Muscle layer of duodenum (tissue), 2 donors: ENCODE results near the gene POPDC2.
"Not testable (repeated sequence)": the region's sequence is repeated elsewhere in the genome, so short reads cannot be mapped to it uniquely, and the experiment has no call there.

Experiments
- H3K27ac ChIP-seq: one replicate; pipeline ENCODE4 v1.7.0; 2013; ENCODE audit warnings: mild to moderate bottlenecking, low read length
- H3K27me3 ChIP-seq: one replicate; pipeline ENCODE4 v1.7.0; 2013; ENCODE audit warnings: low read depth, mild to moderate bottlenecking, control low read depth, low read length
- H3K36me3 ChIP-seq, 2 donors: one replicate each; pipeline ENCODE4 v1.7.0; 2013; ENCODE audit warnings: low read length in 2 of 2, control low read depth in 1 of 2, mild to moderate bottlenecking in 1 of 2; ENCODE audit not compliant: insufficient read depth in 2 of 2, control insufficient read depth in 1 of 2
- H3K4me1 ChIP-seq, 2 donors: one replicate each; pipeline ENCODE4 v1.7.0; 2013; ENCODE audit warnings: low read length in 2 of 2, mild to moderate bottlenecking in 2 of 2, control low read depth in 1 of 2, moderate library complexity in 1 of 2; ENCODE audit not compliant: insufficient read depth in 2 of 2, control insufficient read depth in 1 of 2
- H3K4me3 ChIP-seq, 2 donors: one replicate each; pipeline ENCODE4 v1.7.0; 2013; ENCODE audit warnings: low read length in 2 of 2, low read depth in 1 of 2, mild to moderate bottlenecking in 1 of 2
- H3K9me3 ChIP-seq, 2 donors: one replicate each; pipeline ENCODE4 v1.7.0; 2013; ENCODE audit warnings: low read length in 2 of 2, control low read depth in 1 of 2, mild to moderate bottlenecking in 1 of 2; ENCODE audit not compliant: control insufficient read depth in 1 of 2
- donor health status: healthy.

The POPDC2 gene

DNA sequence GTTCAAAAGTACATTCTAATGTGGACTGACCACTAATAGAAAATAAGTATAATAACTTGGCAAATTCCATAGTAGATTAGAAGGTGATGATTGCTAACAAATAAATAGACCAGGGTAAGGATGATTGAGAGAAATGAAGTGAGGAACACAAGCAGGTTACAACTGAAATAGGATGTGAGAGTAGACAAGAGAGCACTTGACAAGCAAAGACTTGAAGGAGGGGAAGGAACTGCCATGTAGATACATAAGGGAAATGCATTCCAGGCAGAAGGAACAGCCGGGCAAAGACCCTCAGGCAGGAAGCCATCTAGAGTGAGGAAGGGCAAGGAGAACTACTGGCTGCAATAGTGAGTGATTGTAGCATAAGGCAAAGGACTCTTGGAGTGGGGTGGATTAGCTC, 57.7 kb downstream of the POPDC2 start:
- H3K4me1 ChIP-seq, result no peaks in the 10 kb centered on the region

GRCh38 chr3:119601154-119601553, 59.2 kb downstream of the POPDC2 start:
- H3K4me3 ChIP-seq, result no peak overlapping the region
- H3K36me3 ChIP-seq, result no peaks in the 10 kb centered on the region
- no peaks in the 10 kb centered on the region for H3K9me3 ChIP-seq
- H3K27me3 ChIP-seq, result no peaks in the 10 kb centered on the region
- H3K4me1 ChIP-seq, result no peaks in the 10 kb centered on the region
- H3K27ac ChIP-seq, result no peak overlapping the region

More for the DNA sequence above, 57.7 kb downstream of the POPDC2 start:
- Histone ChIP-seq H3K9me3 (no peaks in the 10 kb centered on the region), H3K27me3 (no peaks in the 10 kb centered on the region), H3K27ac (no peak overlapping the region), H3K4me3 (no peak overlapping the region), H3K36me3 (no peaks in the 10 kb centered on the region)

DNA sequence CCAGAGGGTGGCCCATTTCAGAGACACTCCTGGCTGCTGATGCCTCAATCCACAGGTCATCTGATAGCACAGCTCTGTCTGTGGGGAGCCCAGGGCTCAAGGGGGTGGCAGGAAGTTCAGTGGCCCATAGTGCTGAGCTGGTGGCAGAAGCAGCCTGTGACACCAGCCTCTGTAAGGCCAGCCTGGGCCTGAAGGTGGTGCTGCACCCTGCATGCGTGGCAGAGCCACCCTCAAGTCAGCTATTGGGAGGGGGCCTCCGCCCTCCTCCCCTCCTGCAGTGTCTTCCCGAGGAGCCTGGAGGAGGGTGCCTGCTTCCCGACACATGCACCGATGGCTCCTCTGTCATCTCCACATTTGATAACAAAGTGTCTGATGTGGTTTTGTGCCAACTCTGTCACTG, 59.7 kb downstream of the POPDC2 start:
- H3K36me3 ChIP-seq, result no peaks in the 10 kb centered on the region
- no peaks in the 10 kb centered on the region for H3K27me3 ChIP-seq
- no peaks in the 10 kb centered on the region for H3K4me1 ChIP-seq
- H3K27ac ChIP-seq, result no peak overlapping the region
- no peak overlapping the region for H3K4me3 ChIP-seq
- no peaks in the 10 kb centered on the region for H3K9me3 ChIP-seq

DNA sequence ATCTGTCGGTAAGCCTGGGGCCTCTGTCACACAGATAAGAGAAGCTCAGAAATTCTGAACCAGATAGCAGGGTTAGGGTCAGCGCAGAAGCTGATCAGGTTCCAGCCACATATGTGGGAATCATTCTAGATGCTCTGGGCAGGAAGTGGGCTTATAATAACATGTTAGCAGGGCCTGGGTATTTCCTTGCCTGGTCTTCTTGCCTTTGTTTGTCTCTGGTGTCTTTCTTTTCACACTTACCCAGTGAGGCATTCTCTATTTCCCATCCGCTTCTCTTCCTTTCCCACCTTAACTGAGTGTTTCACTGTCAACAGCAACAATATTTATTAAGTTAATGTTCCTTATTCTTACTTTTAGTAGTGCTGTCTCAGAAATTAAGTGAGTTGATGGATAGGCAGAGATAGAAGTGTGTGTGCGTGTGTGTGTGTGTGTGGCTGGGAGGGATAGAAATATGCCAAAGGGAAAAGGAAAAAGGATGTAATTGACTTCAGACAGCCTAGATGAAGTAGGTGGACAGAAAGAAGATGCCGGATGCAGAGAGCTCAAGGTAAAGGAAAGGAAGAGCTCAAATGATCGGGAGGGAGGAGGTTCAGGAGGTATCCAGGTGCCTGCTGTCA, 60.7 kb downstream of the POPDC2 start:
- no peaks in the 10 kb centered on the region for H3K36me3 ChIP-seq
- H3K9me3 ChIP-seq, result no peaks in the 10 kb centered on the region
- no peaks in the 10 kb centered on the region for H3K4me1 ChIP-seq
- H3K4me3 ChIP-seq, result no peak overlapping the region
- H3K27ac ChIP-seq, result no peak overlapping the region
- H3K27me3 ChIP-seq, result no peaks in the 10 kb centered on the region

DNA sequence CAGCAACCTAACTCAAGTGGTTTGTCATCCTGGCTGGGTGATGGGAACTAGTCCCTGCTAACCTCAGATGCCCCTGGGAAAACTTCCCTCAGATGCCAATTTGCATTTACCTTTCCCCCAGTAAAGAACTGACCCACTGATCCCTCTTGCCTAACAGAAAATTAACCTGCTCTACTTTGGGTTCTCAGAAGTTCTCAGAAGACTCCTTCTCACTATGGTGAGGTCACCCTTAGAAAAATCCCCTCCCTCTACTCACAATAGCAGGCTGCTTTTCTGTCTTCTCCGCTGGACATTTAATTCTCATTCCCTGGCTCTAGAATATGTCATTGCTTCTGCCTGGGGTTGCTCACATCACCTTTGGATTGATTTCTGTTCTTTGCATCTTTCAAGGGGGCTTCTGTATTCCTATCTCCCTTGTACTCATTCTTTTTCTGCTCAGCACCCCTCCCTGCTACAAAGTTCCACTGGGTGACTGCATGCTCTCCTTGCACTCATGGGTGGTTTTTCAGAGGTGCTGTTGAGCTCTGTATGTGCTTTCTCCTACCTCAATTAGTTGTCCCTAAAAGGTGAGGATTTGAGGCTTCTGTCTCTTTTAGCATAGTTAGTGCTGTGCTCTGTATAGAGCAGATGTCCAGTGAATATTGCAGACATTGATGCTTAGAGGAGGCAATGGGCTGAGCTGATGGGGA, 61.8 kb downstream of the POPDC2 start:
- no peak overlapping the region for H3K27ac ChIP-seq
- no peaks in the 10 kb centered on the region for H3K9me3 ChIP-seq
- H3K4me3 ChIP-seq, result no peak overlapping the region
- H3K27me3 ChIP-seq, result no peaks in the 10 kb centered on the region
- no peaks in the 10 kb centered on the region for H3K4me1 ChIP-seq
- H3K36me3 ChIP-seq, result no peaks in the 10 kb centered on the region

DNA sequence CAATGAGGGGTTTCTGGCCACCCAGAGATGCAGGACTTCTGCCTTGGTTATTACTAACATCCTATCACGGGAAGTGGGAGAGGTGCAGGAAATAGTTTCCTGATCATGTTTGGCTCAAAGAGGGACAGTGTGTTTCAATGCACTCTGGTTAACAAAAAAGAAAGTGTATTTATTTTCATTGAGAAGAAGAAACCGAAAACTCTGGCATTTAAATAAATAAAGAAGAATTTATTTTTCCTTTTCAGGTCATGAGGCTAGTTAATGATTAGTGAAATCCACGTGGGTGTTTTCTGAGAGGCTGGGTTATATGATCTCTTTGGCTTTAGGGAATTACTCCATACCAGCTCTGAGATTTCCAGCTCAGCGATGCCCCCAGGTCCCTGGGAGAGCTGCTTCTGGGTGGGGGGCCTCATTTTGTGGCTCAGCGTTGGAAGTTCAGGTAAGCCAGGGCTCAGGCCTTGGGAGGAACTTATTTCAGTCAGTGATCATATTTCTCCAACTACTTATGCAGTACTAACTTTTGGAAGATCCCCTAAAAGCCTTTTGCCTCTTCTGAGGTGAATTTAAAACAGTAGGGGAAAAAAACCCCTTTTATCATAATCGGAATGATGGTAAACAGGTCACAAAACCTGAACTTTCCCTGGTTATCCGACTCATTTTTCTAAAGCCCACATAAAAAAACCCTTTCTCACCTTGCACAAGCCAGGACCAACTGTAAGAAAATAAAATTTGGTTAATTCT, 62.7 kb downstream of the POPDC2 start, which contains the start of gene PLA1A:
Gene PLA1A, plus strand, starts transcription at position 338 of the 741 bp plus-strand sequence. Its CDS starts 29 bp downstream, at position 367.
- no peaks in the 10 kb centered on the region for H3K9me3 ChIP-seq
- no peaks in the 10 kb centered on the region for H3K36me3 ChIP-seq
- H3K27ac ChIP-seq, result no peak within 1 kb of the TSS
- no peak within 1 kb of the TSS for H3K4me3 ChIP-seq
- H3K27me3 ChIP-seq, result no peaks in the 10 kb centered on the region
- H3K4me1 ChIP-seq, result no peaks in the 10 kb centered on the region

DNA sequence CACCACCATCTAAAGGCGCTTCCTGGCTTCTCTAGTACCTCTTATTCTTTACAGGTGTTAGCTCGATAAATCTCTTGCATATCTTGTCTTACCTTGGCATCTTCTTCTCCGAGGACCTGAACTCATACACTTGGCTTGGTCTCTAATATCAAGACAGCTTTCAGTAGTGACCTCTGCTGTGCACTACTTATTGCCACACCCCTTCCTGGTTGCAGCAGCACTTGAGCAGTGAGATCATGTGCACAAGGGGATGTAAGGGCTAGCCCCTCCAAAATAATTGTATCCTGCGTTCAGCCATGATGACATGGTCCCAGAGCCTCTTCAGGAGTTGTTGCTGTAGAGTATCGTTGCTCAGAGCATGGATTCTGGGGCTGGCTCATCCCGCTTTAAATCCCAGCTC, 64.0 kb downstream of the POPDC2 start:
- Histone ChIP-seq H3K4me1 (no peaks in the 10 kb centered on the region), H3K4me3 (peak overlapping the region in 1 of 2 donors; percentile 58), H3K27ac (no peak overlapping the region), H3K36me3 (no peaks in the 10 kb centered on the region), H3K9me3 (no peaks in the 10 kb centered on the region), H3K27me3 (no peaks in the 10 kb centered on the region)

DNA sequence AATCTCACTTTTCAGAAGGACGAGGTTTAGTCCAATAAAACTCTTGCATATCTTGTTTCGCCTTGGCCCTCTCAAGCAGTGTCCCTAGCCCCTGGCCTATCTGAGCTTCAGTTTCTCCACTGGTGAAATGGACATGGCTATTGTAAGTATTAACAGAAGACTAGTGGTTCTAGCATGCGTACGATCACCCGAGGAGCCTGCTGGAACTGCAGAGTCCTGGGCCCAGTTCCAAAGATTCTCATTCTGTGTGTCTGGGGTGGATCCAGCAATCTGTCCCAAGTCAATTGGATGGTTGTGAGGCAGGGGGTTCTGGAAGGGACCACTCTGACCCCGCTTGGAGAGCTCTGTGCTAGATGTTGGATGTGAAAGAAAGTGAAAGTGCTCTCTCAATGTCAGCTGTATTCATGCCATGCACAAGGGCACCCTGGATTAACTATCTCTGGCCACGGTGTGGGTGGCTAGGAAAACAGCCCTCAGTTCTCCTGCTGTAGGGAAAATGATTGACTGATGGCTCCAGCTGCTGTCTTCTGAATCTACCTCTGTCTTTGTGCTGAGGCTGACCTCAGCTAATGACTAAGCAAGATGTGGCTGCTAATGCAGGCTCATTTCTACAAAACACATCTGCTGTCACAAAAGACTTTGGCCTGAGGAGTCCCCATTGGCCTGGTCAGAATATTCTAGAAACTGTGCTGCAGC, 64.6 kb downstream of the POPDC2 start:
- Histone ChIP-seq H3K4me1 (no peaks in the 10 kb centered on the region), H3K36me3 (no peaks in the 10 kb centered on the region), H3K9me3 (no peaks in the 10 kb centered on the region), H3K27me3 (no peaks in the 10 kb centered on the region), H3K4me3 (peak overlapping the region; percentile 35 to 58), H3K27ac (no peak overlapping the region)

GRCh38 chr3:119594929-119595328, 65.5 kb downstream of the POPDC2 start:
- not testable (repeated sequence) for H3K27me3 ChIP-seq, H3K4me3 ChIP-seq, H3K9me3 ChIP-seq, H3K36me3 ChIP-seq, H3K4me1 ChIP-seq, H3K27ac ChIP-seq

GRCh38 chr3:119594066-119594465, 66.3 kb downstream of the POPDC2 start:
- Histone ChIP-seq H3K36me3 (no peaks in the 10 kb centered on the region), H3K27ac (no peak overlapping the region), H3K27me3 (no peaks in the 10 kb centered on the region), H3K9me3 (no peaks in the 10 kb centered on the region), H3K4me1 (no peaks in the 10 kb centered on the region), H3K4me3 (no peak overlapping the region)

GRCh38 chr3:119592861-119593260, 67.5 kb downstream of the POPDC2 start:
- Histone ChIP-seq H3K9me3 (no peaks in the 10 kb centered on the region), H3K27ac (no peak overlapping the region), H3K27me3 (no peaks in the 10 kb centered on the region), H3K4me3 (no peak overlapping the region), H3K36me3 (no peaks in the 10 kb centered on the region), H3K4me1 (no peaks in the 10 kb centered on the region)
